ENCODE data around the gene RFX1. TPM values are rescaled to one million over a fixed set of nuclear protein-coding genes. Genes with fewer than 3 reads are reported as not detected.
A peak's percentile ranks its signal among the peaks of the same experiment; 100 is the strongest.
"Not testable (repeated sequence)": the region's sequence is repeated elsewhere in the genome, so short reads cannot be mapped to it uniquely, and the experiment has no call there.

The RFX1 gene
- total and polyA plus RNA-seq, 2 donors (not counting 1 experiment from before 2014, with no cell fraction given), result 9.2 to 33.3 TPM

DNA sequence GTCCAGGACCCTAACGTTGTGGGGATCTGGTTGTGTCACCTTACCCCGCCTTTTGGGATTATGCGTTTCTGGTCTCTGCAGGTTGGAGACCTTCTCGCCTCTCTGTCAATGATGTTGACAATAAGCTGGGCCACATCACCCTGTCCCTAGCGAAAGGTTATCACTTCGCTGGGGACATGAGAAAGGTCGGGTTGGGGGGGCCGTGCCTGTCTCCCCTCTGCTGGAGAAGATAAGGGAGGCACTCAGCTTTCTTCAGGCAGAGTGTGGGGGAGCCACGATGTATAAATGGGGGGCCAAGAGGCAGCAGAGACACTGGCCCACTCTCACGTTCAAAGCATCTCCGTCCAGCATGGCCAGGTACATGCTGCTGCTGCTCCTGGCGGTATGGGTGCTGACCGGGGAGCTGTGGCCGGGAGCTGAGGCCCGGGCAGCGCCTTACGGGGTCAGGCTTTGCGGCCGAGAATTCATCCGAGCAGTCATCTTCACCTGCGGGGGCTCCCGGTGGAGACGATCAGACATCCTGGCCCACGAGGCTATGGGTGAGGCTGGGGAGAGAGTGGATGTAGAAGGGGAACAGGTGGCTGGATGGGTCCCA, 21.8 kb upstream of the RFX1 start, which contains the start of gene RLN3:
RLN3 (plus strand) TSS at position 293 of the 595 bp plus-strand sequence; CDS start at position 350, 57 bp downstream.
- no peaks in the 10 kb centered on the region for H3K27me3 Mint-ChIP-seq
- DNase-seq (no peak), ATAC-seq (ENCODE audit: low read depth) (no peak)
- Histone ChIP-seq H3K79me2 (ENCODE audit: control insufficient read depth, insufficient read depth, low read length) (peaks cover 11% of the 10 kb centered on the region), H3K36me3 (replicated peaks in 1 of 2; ENCODE audit: control extremely low read depth in 1 of 2, control insufficient read depth in 1 of 2, extremely low read depth in 1 of 2, insufficient read depth in 2 of 2, low read length in 1 of 2) (no peaks in the 10 kb centered on the region), H3K27me3 (replicated peaks in 1 of 4; ENCODE audit: control extremely low read depth in 1 of 4, control insufficient read depth in 3 of 4, insufficient read depth in 4 of 4, low read length in 3 of 4) (no peaks in the 10 kb centered on the region), H3K4me1 (ENCODE audit: control insufficient read depth in 2 of 2, insufficient read depth in 2 of 2, low read length in 2 of 2) (peaks cover 22 to 44% of the 10 kb centered on the region in 2 donors), H3K9ac (ENCODE audit: low read length) (no peak within 1 kb of the TSS), H3K9me3 (ENCODE audit: control extremely low read depth in 1 of 3, control insufficient read depth in 2 of 3, insufficient read depth in 1 of 3, low read length in 2 of 3) (peaks cover 0 to 5% (median 0%) of the 10 kb centered on the region in 3 donors), H4K20me1 (ENCODE audit: control insufficient read depth, insufficient read depth, low read length, poor library complexity, severe bottlenecking) (no peaks in the 10 kb centered on the region), H2AFZ (ENCODE audit: insufficient read depth, low read depth, low read length, poor library complexity, severe bottlenecking) (no peak within 1 kb of the TSS), H3K4me3 (ENCODE audit: control extremely low read depth in 1 of 5, extremely low read depth in 1 of 5, insufficient read depth in 1 of 5, low read depth in 2 of 5, low read length in 4 of 5) (no peak within 1 kb of the TSS), H3K27ac (ENCODE audit: low read length in 2 of 2) (no peak within 1 kb of the TSS), H3K4me2 (replicated peaks; ENCODE audit: low read depth, low read length, poor library complexity, severe bottlenecking) (peak within 1 kb of the TSS; percentile 26)
- 90% methylated on average over 24 of the region's 24 CpGs for WGBS (ENCODE audit: insufficient coverage)
- no peak within 1 kb of the TSS for H3K4me3 Mint-ChIP-seq
- ChIA-PET CTCF (interaction anchor here (0.6 to 1.9 kb wide), 3 partner anchors 9 to 49 kb away, joined by 4 to 7 read pairs (median 4); no protein-coding TSS in a partner anchor), POLR2A (interaction anchor here (1.6 kb wide), 1 partner anchor 22 kb away, joined by 4 read pairs; the partner anchor contains the start of gene RFX1)
- TF ChIP-seq, protein P1, sequence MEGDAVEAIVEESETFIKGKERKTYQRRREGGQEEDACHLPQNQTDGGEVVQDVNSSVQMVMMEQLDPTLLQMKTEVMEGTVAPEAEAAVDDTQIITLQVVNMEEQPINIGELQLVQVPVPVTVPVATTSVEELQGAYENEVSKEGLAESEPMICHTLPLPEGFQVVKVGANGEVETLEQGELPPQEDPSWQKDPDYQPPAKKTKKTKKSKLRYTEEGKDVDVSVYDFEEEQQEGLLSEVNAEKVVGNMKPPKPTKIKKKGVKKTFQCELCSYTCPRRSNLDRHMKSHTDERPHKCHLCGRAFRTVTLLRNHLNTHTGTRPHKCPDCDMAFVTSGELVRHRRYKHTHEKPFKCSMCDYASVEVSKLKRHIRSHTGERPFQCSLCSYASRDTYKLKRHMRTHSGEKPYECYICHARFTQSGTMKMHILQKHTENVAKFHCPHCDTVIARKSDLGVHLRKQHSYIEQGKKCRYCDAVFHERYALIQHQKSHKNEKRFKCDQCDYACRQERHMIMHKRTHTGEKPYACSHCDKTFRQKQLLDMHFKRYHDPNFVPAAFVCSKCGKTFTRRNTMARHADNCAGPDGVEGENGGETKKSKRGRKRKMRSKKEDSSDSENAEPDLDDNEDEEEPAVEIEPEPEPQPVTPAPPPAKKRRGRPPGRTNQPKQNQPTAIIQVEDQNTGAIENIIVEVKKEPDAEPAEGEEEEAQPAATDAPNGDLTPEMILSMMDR (IDR thresholded peaks at IDR 0.05), result no peak
- TF ChIP-seq EZH2 (IDR thresholded peaks at IDR 0.05; ENCODE audit: borderline replicate concordance, insufficient read depth, low read depth, low read length, poor library complexity, severe bottlenecking), result no peak
- intact Hi-C loops (cut with micrococcal nuclease), result no loop called here
- H3K4me1 Mint-ChIP-seq, result peaks cover 36% of the 10 kb centered on the region
- peak within 1 kb of the TSS; percentile 50 for H3K27ac Mint-ChIP-seq
- H3K9me3 Mint-ChIP-seq (ENCODE audit: insufficient read depth), result no peaks in the 10 kb centered on the region

DNA sequence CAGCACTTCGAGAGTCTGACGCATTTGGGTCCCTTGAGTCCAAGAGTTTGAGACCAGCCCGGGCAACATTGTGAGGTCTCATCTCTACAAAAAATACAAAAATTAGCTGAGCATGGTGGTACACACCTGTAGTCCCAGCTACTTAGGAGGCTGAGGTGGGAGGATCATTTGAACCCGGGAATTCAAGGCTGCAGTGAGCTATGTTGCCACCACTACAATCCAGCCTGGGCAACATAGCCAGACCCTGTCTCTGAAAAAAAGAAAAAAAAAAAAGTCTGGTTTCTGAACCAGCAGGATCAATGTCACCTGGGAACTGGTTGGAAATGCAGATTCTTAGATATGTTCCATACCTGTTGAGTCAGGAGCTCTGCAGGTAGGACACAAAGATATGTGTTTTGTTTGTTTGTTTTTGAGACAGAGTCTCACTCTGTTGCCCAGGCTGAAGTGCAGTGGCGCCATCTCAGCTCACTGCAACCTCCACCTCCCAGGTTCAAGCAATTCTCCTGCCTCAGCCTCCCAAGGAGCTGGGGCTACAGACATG, 20.6 kb upstream of the RFX1 start:
- H3K27ac ChIP-seq (ENCODE audit: low read length in 2 of 2); H4K20me1 ChIP-seq (ENCODE audit: control insufficient read depth, insufficient read depth, low read length, poor library complexity, severe bottlenecking); DNase-seq; H3K79me2 ChIP-seq (ENCODE audit: control insufficient read depth, insufficient read depth, low read length); H2AFZ ChIP-seq (ENCODE audit: insufficient read depth, low read depth, low read length, poor library complexity, severe bottlenecking); H3K27me3 Mint-ChIP-seq; ATAC-seq (ENCODE audit: low read depth); intact Hi-C loops (cut with micrococcal nuclease); H3K27me3 ChIP-seq (replicated peaks in 1 of 4; ENCODE audit: control extremely low read depth in 1 of 4, control insufficient read depth in 3 of 4, insufficient read depth in 4 of 4, low read length in 3 of 4); H3K4me3 Mint-ChIP-seq; H3K4me2 ChIP-seq (replicated peaks; ENCODE audit: low read depth, low read length, poor library complexity, severe bottlenecking); H3K4me3 ChIP-seq (ENCODE audit: control extremely low read depth in 1 of 5, extremely low read depth in 1 of 5, insufficient read depth in 1 of 5, low read depth in 2 of 5, low read length in 4 of 5); H3K9me3 ChIP-seq (ENCODE audit: control extremely low read depth in 1 of 3, control insufficient read depth in 2 of 3, insufficient read depth in 1 of 3, low read length in 2 of 3); H3K36me3 ChIP-seq (replicated peaks in 1 of 2; ENCODE audit: control extremely low read depth in 1 of 2, control insufficient read depth in 1 of 2, extremely low read depth in 1 of 2, insufficient read depth in 2 of 2, low read length in 1 of 2); H3K9me3 Mint-ChIP-seq (ENCODE audit: insufficient read depth); H3K9ac ChIP-seq (ENCODE audit: low read length): not testable (repeated sequence)
- WGBS (ENCODE audit: insufficient coverage), result 100% methylated on average over 2 of the region's 5 CpGs
- H3K27ac Mint-ChIP-seq, result peak overlapping the region; percentile 32
- CTCF ChIA-PET, result interaction anchor here (0.6 to 1.5 kb wide), 3 partner anchors 15 to 400 kb away, joined by 3 to 4 read pairs (median 4); no protein-coding TSS in a partner anchor
- POLR2A ChIA-PET, result interaction anchor here (0.8 kb wide), 1 partner anchor 44 kb away, joined by 3 read pairs; no protein-coding TSS in a partner anchor
- peaks cover 28% of the 10 kb centered on the region for H3K4me1 Mint-ChIP-seq
- peaks cover 22 to 36% of the 10 kb centered on the region in 2 donors for H3K4me1 ChIP-seq (ENCODE audit: control insufficient read depth in 2 of 2, insufficient read depth in 2 of 2, low read length in 2 of 2)

All from B cell (primary cell).